HCT116 (cell line): Measurements from ENCODE around the gene LRRC4. TPM values are rescaled to one million over a fixed set of nuclear protein-coding genes. Genes with fewer than 3 reads are reported as not detected.

Experiments
- ATAC-seq: fragments of 200-7000 bp; cut with Tn5 transposase; 2 replicates; pipeline ENCODE4 v1.9.1; 2020; ENCODE audit warnings: mild to moderate bottlenecking, moderate library complexity
- BruUV-seq: library from RNA; stranded (reverse); fragments of 400-500 nt; replicated peaks from 2 replicates; lab custom pipeline; 2021; lab: Mats Ljungman, UMichigan
- CTCF ChIA-PET: fragments of 300-600 bp; sonication (Branson Sonifier 250); formaldehyde crosslinking; loops from one replicate; lab custom pipeline; 2021; ENCODE audit warnings: antibody characterized with exemption; lab: Charles Lee
- POLR2A ChIA-PET: fragments of 300-600, 350-600 bp; sonication (Branson Sonifier 250); formaldehyde crosslinking; loops from one replicate; lab custom pipeline; 2021; ENCODE audit warnings: antibody characterized with exemption; lab: Charles Lee
- RAD21 ChIA-PET, 2 experiments: fragments of 300-600 bp; sonication (Branson Sonifier 250); formaldehyde crosslinking; loops; one replicate each; lab custom pipeline; 2023; ENCODE audit warnings: low total read pairs in 2 of 2; ENCODE audit not compliant: uncharacterized antibody in 2 of 2, unreplicated experiment in 2 of 2, low non-redundant PET in 1 of 2; lab: Charles Lee
- DNase-seq: peaks from one replicate; pipeline ENCODE4 v3.0.0-alpha.2; 2010; ENCODE audit warnings: low read depth, low spot score
- H2AFZ ChIP-seq: fragments of 200-600 bp; shearing (Covaris generic), sonication (generic); 2 replicates; pipeline ENCODE4 v1.6.1; 2017; ENCODE audit warnings: low read depth, mixed run types, mixed read lengths, antibody characterized with exemption, low read length; ENCODE audit not compliant: poor library complexity, severe bottlenecking
- H3K27ac ChIP-seq: 2 replicates; pipeline ENCODE4 v1.5.1; 2012; ENCODE audit warnings: low read depth, low read length
- H3K27me3 ChIP-seq: fragments of 200-600 bp; sonication (generic); 2 replicates; pipeline ENCODE4 v1.6.1; 2016; ENCODE audit warnings: mixed run types, low read length, mixed read lengths; ENCODE audit not compliant: insufficient read depth
- H3K36me3 ChIP-seq, 2 experiments: fragments of 200-500 bp in 1 of 2; fragments of 200-600 bp in 1 of 2; sonication (Bioruptor generic) in 1 of 2; sonication (generic) in 1 of 2; 2 replicates each; pipeline versions ENCODE4 v1.5.1 to v1.6.1; 2014 to 2016; ENCODE audit warnings: low read length in 2 of 2, inconsistent platforms in 1 of 2, mixed read lengths in 1 of 2, mixed run types in 1 of 2; ENCODE audit not compliant: insufficient read depth in 2 of 2, control insufficient read depth in 1 of 2
- H3K4me1 ChIP-seq, 2 experiments: fragments of 200-600 bp in 1 of 2; sonication (generic) in 1 of 2; 2 replicates each; pipeline versions ENCODE4 v1.5.1 to v1.6.1; 2012 to 2017; ENCODE audit warnings: low read length in 2 of 2, inconsistent platforms in 1 of 2, mild to moderate bottlenecking in 1 of 2, mixed read lengths in 1 of 2, mixed run types in 1 of 2, moderate library complexity in 1 of 2; ENCODE audit not compliant: insufficient read depth in 2 of 2, control insufficient read depth in 1 of 2
- H3K4me2 ChIP-seq: fragments of 200-600 bp; sonication (generic); 2 replicates; pipeline ENCODE4 v1.6.1; 2017; ENCODE audit warnings: mixed run types, low read length, mixed read lengths
- H3K4me3 ChIP-seq, 2 experiments: fragments of 200-600 bp in 1 of 2; sonication (generic) in 1 of 2; replicated peaks in 1 of 2; 2 replicates each; pipeline ENCODE4 v1.5.1; 2011 to 2016; ENCODE audit warnings: low read length in 2 of 2, control low read depth in 1 of 2, low read depth in 1 of 2, mild to moderate bottlenecking in 1 of 2, mixed read lengths in 1 of 2, mixed run types in 1 of 2
- H3K79me2 ChIP-seq: fragments of 200-600 bp; sonication (generic); 2 replicates; pipeline ENCODE4 v1.6.1; 2017; ENCODE audit warnings: mild to moderate bottlenecking, mixed run types, low read length, moderate library complexity, mixed read lengths; ENCODE audit not compliant: insufficient read depth
- H3K9ac ChIP-seq: fragments of 200-600 bp; sonication (generic); 2 replicates; pipeline ENCODE4 v1.6.1; 2016; ENCODE audit warnings: low read length, mixed read lengths
- H3K9me2 ChIP-seq: fragments of 200-600 bp; sonication (generic), shearing (Covaris generic); 2 replicates; pipeline ENCODE4 v1.6.1; 2017; ENCODE audit warnings: mixed run types, mild to moderate bottlenecking, moderate library complexity; ENCODE audit not compliant: insufficient read depth
- H3K9me3 ChIP-seq, 2 experiments: fragments of 200-500 bp in 1 of 2; fragments of 200-600 bp in 1 of 2; sonication (Bioruptor generic) in 1 of 2; sonication (generic) in 1 of 2; 2 replicates each; pipeline ENCODE4 v1.6.1; 2014 to 2017; ENCODE audit warnings: low read length in 2 of 2, mixed read lengths in 2 of 2, inconsistent platforms in 1 of 2, low read depth in 1 of 2, mild to moderate bottlenecking in 1 of 2, mixed run types in 1 of 2, moderate library complexity in 1 of 2; ENCODE audit not compliant: control insufficient read depth in 1 of 2, insufficient read depth in 1 of 2
- H4K20me1 ChIP-seq: fragments of 200-600 bp; sonication (generic), shearing (Covaris generic); 2 replicates; pipeline ENCODE4 v1.6.1; 2017; ENCODE audit warnings: mixed run types, mild to moderate bottlenecking, moderate library complexity; ENCODE audit not compliant: insufficient read depth
- CEBPB ChIP-seq: IDR thresholded peaks from 2 replicates; pipeline ENCODE4 v1.6.1; 2012; ENCODE audit warnings: low read depth
- EGR1 ChIP-seq: IDR thresholded peaks from 2 replicates; pipeline ENCODE4 v1.6.1; 2012; ENCODE audit warnings: low read depth
- EZH2 ChIP-seq: fragments of 200-600 bp; sonication (generic); IDR thresholded peaks from 2 replicates; pipeline ENCODE4 v1.6.1; 2017; ENCODE audit warnings: antibody characterized with exemption, mixed run types
- EZH2phosphoT487 ChIP-seq: fragments of 200-600 bp; IDR thresholded peaks from 2 replicates; pipeline ENCODE4 v1.6.1; 2018; ENCODE audit warnings: antibody characterized with exemption, borderline replicate concordance
- JUND ChIP-seq: IDR thresholded peaks from 2 replicates; pipeline ENCODE4 v1.6.1; 2012
- POLR2AphosphoS5 ChIP-seq: IDR thresholded peaks from 2 replicates; pipeline ENCODE4 v1.6.1; 2011; ENCODE audit warnings: mild to moderate bottlenecking, low read depth, low read length, moderate library complexity
- RAD21 ChIP-seq: IDR thresholded peaks from 2 replicates; pipeline ENCODE4 v1.6.1; 2012; ENCODE audit warnings: low read depth, mild to moderate bottlenecking
- SRF ChIP-seq: IDR thresholded peaks from 2 replicates; pipeline ENCODE4 v1.6.1; 2012; ENCODE audit warnings: low read depth
- TCF7L2 ChIP-seq: IDR thresholded peaks from 2 replicates; pipeline ENCODE4 v1.7.0; 2011; ENCODE audit warnings: borderline replicate concordance, inconsistent platforms; ENCODE audit not compliant: insufficient read depth, insufficient read length; ENCODE audit errors: extremely low read depth
- YY1 ChIP-seq: IDR thresholded peaks from 2 replicates; pipeline ENCODE4 v1.6.1; 2011; ENCODE audit warnings: low read length, low read depth, moderate library complexity, mild to moderate bottlenecking; ENCODE audit not compliant: insufficient replicate concordance; ENCODE audit errors: extremely low read depth
- ZFX ChIP-seq: fragments of 450-650 bp; IDR thresholded peaks from 2 replicates; pipeline ENCODE4 v1.6.1; 2017
- intact Hi-C: fragments of 100-400 bp; cut with micrococcal nuclease; formaldehyde crosslinking; loops from 2 replicates; pipeline ENCODE4 v1.10.0; 2022
- total RNA-seq: library from RNA; stranded (reverse); gene quantifications from one replicate; pipeline ENCODE4 v1.2.1, GENCODE V29; 2021; ENCODE audit not compliant: unreplicated experiment
- TF ChIP-seq, protein P1 (sequence below): IDR thresholded peaks from 2 replicates; pipeline ENCODE4 v1.6.1; 2012
- TF ChIP-seq, protein P2 (sequence below): IDR thresholded peaks from 2 replicates; pipeline ENCODE4 v1.6.1; 2012
- TF ChIP-seq, protein P3 (sequence below): IDR thresholded peaks from 2 replicates; pipeline ENCODE4 v1.6.1; 2012; ENCODE audit warnings: low read depth

The LRRC4 gene
- total RNA-seq, 1 experiment from 2014 or later, result not detected

DNA sequence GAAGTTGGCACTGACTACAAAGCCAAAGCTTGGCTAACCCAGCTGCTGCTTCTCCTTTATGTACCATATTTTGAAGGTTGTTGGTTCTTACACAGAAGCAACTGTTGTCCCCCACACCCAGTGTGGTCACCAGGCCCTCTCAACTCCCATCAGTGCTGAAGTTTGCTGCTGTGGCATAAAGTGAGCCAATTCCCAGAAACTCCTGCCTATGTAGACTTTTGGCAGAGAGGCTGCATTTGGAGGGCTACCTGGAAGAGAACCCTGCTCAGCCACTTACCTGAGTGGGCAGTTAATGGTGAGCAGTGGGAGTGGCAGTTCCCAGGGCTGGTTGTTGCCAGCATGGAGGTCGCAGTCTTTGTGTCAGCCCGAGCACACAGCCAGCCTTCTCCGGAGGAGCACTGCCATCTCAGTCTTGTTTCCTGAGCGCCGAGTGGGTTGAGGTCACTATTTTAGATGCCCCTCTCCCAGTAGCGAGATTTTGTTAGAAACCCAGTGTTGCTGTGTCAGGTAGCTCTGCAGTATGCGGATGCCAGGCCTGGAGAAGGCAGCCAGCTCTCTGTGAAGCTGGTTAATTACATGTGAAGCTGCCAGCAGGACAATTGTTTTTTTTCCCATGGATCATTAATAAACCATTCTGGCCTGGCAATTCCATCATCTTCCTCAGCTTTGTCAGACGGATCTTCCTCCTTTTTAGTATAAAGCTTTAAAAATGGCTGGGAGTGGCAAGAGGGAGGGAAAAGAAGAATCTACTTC is 24.5 kb downstream of the LRRC4 start:
- ChIA-PET POLR2A (no interaction called here), CTCF (no interaction called here), RAD21 (no interaction called here)
- H3K4me1 ChIP-seq, result no peaks in the 10 kb centered on the region
- ATAC-seq, result no peak
- BruUV-seq, result no TSS peak
- H2AFZ ChIP-seq, result no peak overlapping the region
- H3K4me2 ChIP-seq, result no peak overlapping the region
- no peaks in the 10 kb centered on the region for H3K9me3 ChIP-seq
- no peaks in the 10 kb centered on the region for H4K20me1 ChIP-seq
- no peak overlapping the region for H3K4me3 ChIP-seq
- peaks cover 5% of the 10 kb centered on the region; the same call in 1 of the 2 replicates for H3K79me2 ChIP-seq
- no peaks in the 10 kb centered on the region for H3K36me3 ChIP-seq
- no peak for DNase-seq
- H3K9ac ChIP-seq, result no peak overlapping the region
- no peak overlapping the region for H3K27ac ChIP-seq
- intact Hi-C loops, result no loop called here
- H3K9me2 ChIP-seq, result no peaks in the 10 kb centered on the region
- no peaks in the 10 kb centered on the region for H3K27me3 ChIP-seq
- no peak for TF ChIP-seq EGR1
- TF ChIP-seq, protein P1, sequence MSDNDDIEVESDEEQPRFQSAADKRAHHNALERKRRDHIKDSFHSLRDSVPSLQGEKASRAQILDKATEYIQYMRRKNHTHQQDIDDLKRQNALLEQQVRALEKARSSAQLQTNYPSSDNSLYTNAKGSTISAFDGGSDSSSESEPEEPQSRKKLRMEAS, result no peak
- TF ChIP-seq ZFX, result no peak
- no peak for TF ChIP-seq CEBPB
- TF ChIP-seq EZH2, result no peak
- TF ChIP-seq SRF, result no peak
- TF ChIP-seq YY1, result no peak
- no peak for TF ChIP-seq POLR2AphosphoS5

DNA sequence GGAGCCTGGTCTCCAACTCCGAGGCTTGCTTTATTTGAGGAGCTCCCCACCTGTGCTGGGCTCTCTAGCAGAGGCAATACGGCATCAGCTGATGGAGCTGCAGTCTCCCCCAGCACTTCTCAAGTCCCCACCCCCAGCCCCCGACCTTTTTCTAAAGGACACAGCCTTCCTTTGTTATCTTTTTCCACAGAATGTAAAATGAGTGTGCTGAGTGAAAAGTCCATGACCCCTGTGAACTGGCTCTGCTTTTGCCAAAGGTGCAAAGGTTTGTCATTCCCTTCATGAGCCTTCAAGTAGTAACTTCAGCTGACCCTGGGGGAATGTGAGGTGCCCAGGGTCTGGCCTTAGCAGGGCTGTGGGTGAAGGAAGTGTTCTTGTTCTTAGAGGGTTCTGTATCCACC is 25.5 kb downstream of the LRRC4 start:
- CTCF ChIA-PET, result no interaction called here
- no peak for DNase-seq
- H3K36me3 ChIP-seq, result no peaks in the 10 kb centered on the region
- no peaks in the 10 kb centered on the region for H3K9me3 ChIP-seq
- no peaks in the 10 kb centered on the region for H3K4me1 ChIP-seq
- intact Hi-C loops, result no loop called here
- no peaks in the 10 kb centered on the region for H4K20me1 ChIP-seq
- no peak for ATAC-seq
- BruUV-seq, result no TSS peak
- H2AFZ ChIP-seq, result no peak overlapping the region
- H3K9me2 ChIP-seq, result no peaks in the 10 kb centered on the region
- H3K79me2 ChIP-seq, result peaks cover 5% of the 10 kb centered on the region; the same call in 1 of the 2 replicates
- no peaks in the 10 kb centered on the region for H3K27me3 ChIP-seq
- H3K4me2 ChIP-seq, result no peak overlapping the region
- RAD21 ChIA-PET, result no interaction called here
- POLR2A ChIA-PET, result no interaction called here
- H3K9ac ChIP-seq, result no peak overlapping the region
- H3K4me3 ChIP-seq, result no peak overlapping the region
- H3K27ac ChIP-seq, result no peak overlapping the region
- TF ChIP-seq CEBPB, result no peak
- no peak for TF ChIP-seq JUND
- TF ChIP-seq EGR1, result no peak
- TF ChIP-seq, protein P2, sequence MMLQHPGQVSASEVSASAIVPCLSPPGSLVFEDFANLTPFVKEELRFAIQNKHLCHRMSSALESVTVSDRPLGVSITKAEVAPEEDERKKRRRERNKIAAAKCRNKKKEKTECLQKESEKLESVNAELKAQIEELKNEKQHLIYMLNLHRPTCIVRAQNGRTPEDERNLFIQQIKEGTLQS, result no peak
- TF ChIP-seq, protein P3, sequence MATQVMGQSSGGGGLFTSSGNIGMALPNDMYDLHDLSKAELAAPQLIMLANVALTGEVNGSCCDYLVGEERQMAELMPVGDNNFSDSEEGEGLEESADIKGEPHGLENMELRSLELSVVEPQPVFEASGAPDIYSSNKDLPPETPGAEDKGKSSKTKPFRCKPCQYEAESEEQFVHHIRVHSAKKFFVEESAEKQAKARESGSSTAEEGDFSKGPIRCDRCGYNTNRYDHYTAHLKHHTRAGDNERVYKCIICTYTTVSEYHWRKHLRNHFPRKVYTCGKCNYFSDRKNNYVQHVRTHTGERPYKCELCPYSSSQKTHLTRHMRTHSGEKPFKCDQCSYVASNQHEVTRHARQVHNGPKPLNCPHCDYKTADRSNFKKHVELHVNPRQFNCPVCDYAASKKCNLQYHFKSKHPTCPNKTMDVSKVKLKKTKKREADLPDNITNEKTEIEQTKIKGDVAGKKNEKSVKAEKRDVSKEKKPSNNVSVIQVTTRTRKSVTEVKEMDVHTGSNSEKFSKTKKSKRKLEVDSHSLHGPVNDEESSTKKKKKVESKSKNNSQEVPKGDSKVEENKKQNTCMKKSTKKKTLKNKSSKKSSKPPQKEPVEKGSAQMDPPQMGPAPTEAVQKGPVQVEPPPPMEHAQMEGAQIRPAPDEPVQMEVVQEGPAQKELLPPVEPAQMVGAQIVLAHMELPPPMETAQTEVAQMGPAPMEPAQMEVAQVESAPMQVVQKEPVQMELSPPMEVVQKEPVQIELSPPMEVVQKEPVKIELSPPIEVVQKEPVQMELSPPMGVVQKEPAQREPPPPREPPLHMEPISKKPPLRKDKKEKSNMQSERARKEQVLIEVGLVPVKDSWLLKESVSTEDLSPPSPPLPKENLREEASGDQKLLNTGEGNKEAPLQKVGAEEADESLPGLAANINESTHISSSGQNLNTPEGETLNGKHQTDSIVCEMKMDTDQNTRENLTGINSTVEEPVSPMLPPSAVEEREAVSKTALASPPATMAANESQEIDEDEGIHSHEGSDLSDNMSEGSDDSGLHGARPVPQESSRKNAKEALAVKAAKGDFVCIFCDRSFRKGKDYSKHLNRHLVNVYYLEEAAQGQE, result no peak
- no peak for TF ChIP-seq EZH2phosphoT487
- no peak for TF ChIP-seq RAD21
- no peak for TF ChIP-seq ZFX
- TF ChIP-seq TCF7L2, result no peak
